ENCODE results near the gene ZNF609.
"Not testable (repeated sequence)": the region's sequence is repeated elsewhere in the genome, so short reads cannot be mapped to it uniquely, and the experiment has no call there.

Gene ZNF609

GRCh38 chr15:64455961-64456371 lies 4.4 kb upstream of the ZNF609 start:
- no peak for DNase-seq (ENCODE audit: low spot score)

GRCh38 chr15:64456634-64457108 lies 3.7 kb upstream of the ZNF609 start:
- no peak for DNase-seq (ENCODE audit: low spot score)

GRCh38 chr15:64459066-64459781 lies 1.2 kb upstream of the ZNF609 start:
- DNase-seq (ENCODE audit: low spot score): no peak

- DNase-seq (ENCODE audit: low spot score): peak; percentile 62
These were observed 644 bp downstream of the ZNF609 start for GRCh38 chr15:64460724-64461720.

GRCh38 chr15:64461721-64462162 lies 1.4 kb downstream of the ZNF609 start:
- peak; percentile 53 for DNase-seq (ENCODE audit: low spot score)

- DNase-seq (ENCODE audit: low spot score): no peak
These were observed 2.1 kb downstream of the ZNF609 start for GRCh38 chr15:64462492-64462891.

- DNase-seq (ENCODE audit: low spot score): peak; percentile 40
These were observed 4.1 kb downstream of the ZNF609 start for GRCh38 chr15:64464276-64465005.

GRCh38 chr15:64466408-64467141 lies 6.2 kb downstream of the ZNF609 start:
- DNase-seq (ENCODE audit: low spot score): peak; percentile 40

- DNase-seq (ENCODE audit: low spot score): no peak
These were observed 11.8 kb downstream of the ZNF609 start for GRCh38 chr15:64472161-64472560.

GRCh38 chr15:64474846-64475245 lies 14.5 kb downstream of the ZNF609 start:
- DNase-seq (ENCODE audit: low spot score): no peak

- DNase-seq (ENCODE audit: low spot score): no peak
These were observed 16.2 kb downstream of the ZNF609 start for GRCh38 chr15:64476550-64476949.

- DNase-seq (ENCODE audit: low spot score): no peak
These were observed 18.5 kb downstream of the ZNF609 start for GRCh38 chr15:64478863-64479262.

- DNase-seq (ENCODE audit: low spot score): no peak
These were observed 20.5 kb downstream of the ZNF609 start for GRCh38 chr15:64480891-64481290.

GRCh38 chr15:64483749-64484148 lies 23.4 kb downstream of the ZNF609 start:
- DNase-seq (ENCODE audit: low spot score): no peak

GRCh38 chr15:64485796-64486195 lies 25.4 kb downstream of the ZNF609 start:
- DNase-seq (ENCODE audit: low spot score): no peak

GRCh38 chr15:64490598-64491259 lies 30.4 kb downstream of the ZNF609 start:
- DNase-seq (ENCODE audit: low spot score): no peak

- DNase-seq (ENCODE audit: low spot score): no peak
These were observed 33.3 kb downstream of the ZNF609 start for GRCh38 chr15:64493641-64494040.

GRCh38 chr15:64495968-64496367 lies 35.6 kb downstream of the ZNF609 start:
- not testable (repeated sequence) for DNase-seq (ENCODE audit: low spot score)

GRCh38 chr15:64500695-64501395 lies 40.5 kb downstream of the ZNF609 start:
- no peak for DNase-seq (ENCODE audit: low spot score)

GRCh38 chr15:64501396-64501715 lies 41.0 kb downstream of the ZNF609 start:
- DNase-seq (ENCODE audit: low spot score): peak; percentile 79
